ENCODE results near the gene PFKFB2. TPM values are rescaled to one million over a fixed set of nuclear protein-coding genes. Genes with fewer than 3 reads are reported as not detected.

Gene PFKFB2
- 5.1 TPM for total RNA-seq

GRCh38 chr1:207052911-207053769 is at the start of gene PFKFB2:
TSS of gene PFKFB2 (plus strand) at chr1:207053275. CDS start at chr1:207054718, 1,443 bp downstream.
- no peaks in the 10 kb centered on the region for H3K9me3 ChIP-seq (ENCODE audit: low read depth, low read length)
- peak within 1 kb of the TSS; percentile 66 for H3K4me3 ChIP-seq (ENCODE audit: low read length)
- peaks cover 51% of the 10 kb centered on the region for H3K4me1 ChIP-seq (ENCODE audit: insufficient read depth, low read length)
- no peaks in the 10 kb centered on the region for H3K27me3 ChIP-seq (ENCODE audit: insufficient read depth, low read length)

- no peaks in the 10 kb centered on the region for H3K9me3 ChIP-seq (ENCODE audit: low read depth, low read length)
- no peak overlapping the region for H3K4me3 ChIP-seq (ENCODE audit: low read length)
- no peaks in the 10 kb centered on the region for H3K27me3 ChIP-seq (ENCODE audit: insufficient read depth, low read length)
- H3K4me1 ChIP-seq (ENCODE audit: insufficient read depth, low read length) = no peaks in the 10 kb centered on the region
Measured at GRCh38 chr1:207004931-207005830, 47.9 kb upstream of the PFKFB2 start.

DNA sequence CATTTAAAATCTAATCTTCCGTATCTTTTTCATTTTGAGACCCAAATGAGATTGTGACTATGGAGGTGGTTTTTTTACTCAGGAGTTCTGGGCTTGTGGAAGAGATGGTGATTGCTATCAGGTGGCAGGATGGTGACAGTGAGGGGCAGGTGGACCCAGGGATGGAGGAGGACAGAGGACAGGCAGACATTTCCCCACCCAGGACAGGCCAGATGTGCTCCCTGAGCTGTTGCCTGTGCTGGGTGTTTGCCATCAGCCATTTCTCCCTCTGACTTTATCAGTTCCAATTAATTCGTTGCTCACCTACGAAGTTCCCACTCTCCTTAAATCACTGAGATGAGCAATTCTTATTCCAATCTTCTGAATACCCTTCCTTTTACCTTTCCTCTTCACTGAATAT is 47.0 kb upstream of the PFKFB2 start:
- Histone ChIP-seq H3K4me1 (ENCODE audit: insufficient read depth, low read length) (no peaks in the 10 kb centered on the region), H3K4me3 (ENCODE audit: low read length) (no peak overlapping the region), H3K27me3 (ENCODE audit: insufficient read depth, low read length) (no peaks in the 10 kb centered on the region), H3K9me3 (ENCODE audit: low read depth, low read length) (no peaks in the 10 kb centered on the region)

- Histone ChIP-seq H3K4me3 (ENCODE audit: low read length) (no peak overlapping the region), H3K4me1 (ENCODE audit: insufficient read depth, low read length) (no peaks in the 10 kb centered on the region), H3K9me3 (ENCODE audit: low read depth, low read length) (no peaks in the 10 kb centered on the region), H3K27me3 (ENCODE audit: insufficient read depth, low read length) (no peaks in the 10 kb centered on the region)
Measured at GRCh38 chr1:207006914-207007313, 46.2 kb upstream of the PFKFB2 start.

- H3K4me3 ChIP-seq (ENCODE audit: low read length) = no peak overlapping the region
- H3K27me3 ChIP-seq (ENCODE audit: insufficient read depth, low read length) = no peaks in the 10 kb centered on the region
- no peaks in the 10 kb centered on the region for H3K4me1 ChIP-seq (ENCODE audit: insufficient read depth, low read length)
- H3K9me3 ChIP-seq (ENCODE audit: low read depth, low read length) = no peaks in the 10 kb centered on the region
Measured at GRCh38 chr1:207007352-207008033, 45.6 kb upstream of the PFKFB2 start.

DNA sequence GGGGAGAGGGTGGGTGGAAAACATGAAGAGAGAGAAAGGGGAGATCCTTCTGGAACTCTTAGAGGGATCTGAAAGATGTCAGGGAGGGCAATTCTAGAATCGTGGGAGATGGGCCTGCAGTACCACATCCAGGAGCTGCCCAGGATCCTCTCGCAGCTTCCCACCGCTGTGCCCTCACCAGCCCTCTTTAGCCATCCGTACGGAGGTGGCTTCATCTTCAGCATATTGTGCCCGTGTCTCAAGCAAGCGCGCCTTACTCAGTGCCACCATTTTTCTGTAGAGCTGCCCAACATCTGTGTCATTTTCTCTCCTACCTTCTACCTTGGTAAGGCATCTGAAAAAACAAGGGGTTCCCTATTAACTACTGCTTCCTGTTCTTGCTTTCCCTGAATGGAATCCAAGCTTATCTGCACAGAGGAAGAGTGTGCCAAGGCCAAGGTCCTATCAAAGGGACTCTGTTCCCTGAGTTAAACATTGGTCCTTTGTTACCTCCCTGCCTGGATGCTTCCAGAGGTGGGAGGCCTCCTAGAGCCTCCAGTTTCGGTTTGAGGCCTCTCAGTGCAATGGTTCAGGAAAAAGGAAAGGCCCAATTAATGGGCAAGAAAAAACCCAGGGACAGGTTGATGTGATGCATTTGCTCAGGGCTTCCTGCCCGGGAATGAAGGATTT is 43.8 kb upstream of the PFKFB2 start:
- H3K27me3 ChIP-seq (ENCODE audit: insufficient read depth, low read length) = no peaks in the 10 kb centered on the region
- H3K9me3 ChIP-seq (ENCODE audit: low read depth, low read length) = no peaks in the 10 kb centered on the region
- H3K4me1 ChIP-seq (ENCODE audit: insufficient read depth, low read length) = no peaks in the 10 kb centered on the region
- H3K4me3 ChIP-seq (ENCODE audit: low read length) = no peak overlapping the region

GRCh38 chr1:207009945-207010344 is 43.1 kb upstream of the PFKFB2 start:
- no peak overlapping the region for H3K4me3 ChIP-seq (ENCODE audit: low read length)
- H3K4me1 ChIP-seq (ENCODE audit: insufficient read depth, low read length) = no peaks in the 10 kb centered on the region
- H3K9me3 ChIP-seq (ENCODE audit: low read depth, low read length) = no peaks in the 10 kb centered on the region
- H3K27me3 ChIP-seq (ENCODE audit: insufficient read depth, low read length) = no peaks in the 10 kb centered on the region

- H3K27me3 ChIP-seq (ENCODE audit: insufficient read depth, low read length) = no peaks in the 10 kb centered on the region
- H3K4me1 ChIP-seq (ENCODE audit: insufficient read depth, low read length) = no peaks in the 10 kb centered on the region
- H3K9me3 ChIP-seq (ENCODE audit: low read depth, low read length) = no peaks in the 10 kb centered on the region
- no peak overlapping the region for H3K4me3 ChIP-seq (ENCODE audit: low read length)
Measured at GRCh38 chr1:207010726-207011125, 42.3 kb upstream of the PFKFB2 start.

DNA sequence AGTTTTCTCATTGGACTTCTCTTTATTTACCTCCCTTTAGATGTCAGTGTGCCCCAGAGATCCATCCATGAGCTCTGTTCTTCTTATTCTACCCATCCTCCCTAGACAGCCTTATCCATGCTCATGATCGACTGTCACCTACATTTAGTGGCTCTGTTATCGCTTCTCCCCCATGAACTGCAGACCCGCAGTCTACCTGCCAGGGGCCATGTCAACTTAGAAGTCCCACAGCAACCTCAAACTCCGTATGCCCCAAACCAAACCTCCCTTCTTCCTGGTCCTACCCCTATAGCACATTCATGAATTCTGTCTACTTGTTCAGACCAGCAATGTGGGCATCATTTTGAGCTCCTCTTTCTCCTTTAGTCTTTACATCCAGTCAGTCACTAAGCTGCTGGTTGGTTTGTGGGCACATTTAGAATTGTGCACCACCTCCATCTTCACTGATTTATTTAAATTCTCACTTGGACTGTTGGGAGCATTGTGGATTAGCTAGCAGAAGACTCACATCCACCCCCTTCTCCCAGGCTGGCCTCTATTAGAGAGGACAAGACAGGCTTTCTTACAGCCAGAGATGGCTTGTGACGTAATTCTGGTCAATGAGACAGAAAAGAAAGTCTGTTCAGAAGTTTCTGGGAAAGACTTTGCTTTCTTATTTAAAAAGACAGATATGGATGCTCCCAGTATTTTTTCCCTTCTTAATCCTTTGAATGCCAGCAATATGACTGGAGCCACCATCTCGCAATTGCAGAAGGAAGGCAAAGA is 39.6 kb upstream of the PFKFB2 start:
- Histone ChIP-seq H3K4me3 (ENCODE audit: low read length) (no peak overlapping the region), H3K4me1 (ENCODE audit: insufficient read depth, low read length) (no peaks in the 10 kb centered on the region), H3K27me3 (ENCODE audit: insufficient read depth, low read length) (no peaks in the 10 kb centered on the region), H3K9me3 (ENCODE audit: low read depth, low read length) (no peaks in the 10 kb centered on the region)

DNA sequence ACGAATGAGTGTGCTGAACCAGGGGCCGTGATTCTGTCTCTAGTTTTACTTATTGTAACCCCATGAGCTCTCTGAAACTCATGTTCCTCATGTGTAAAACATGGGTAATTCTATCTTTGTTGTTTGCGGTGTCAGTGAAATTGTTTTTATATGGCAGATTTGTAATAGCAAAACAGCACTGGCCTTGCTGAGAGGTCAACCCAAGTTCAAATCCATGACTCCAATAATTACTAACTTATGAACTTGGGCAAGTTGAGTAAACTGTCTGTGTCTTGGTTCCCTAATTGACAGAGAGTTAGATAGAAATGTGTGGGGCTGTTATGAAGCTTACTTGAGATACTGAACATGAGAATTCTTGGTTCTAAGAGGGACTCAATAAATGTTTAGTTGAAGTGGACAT is 38.3 kb upstream of the PFKFB2 start:
- Histone ChIP-seq H3K27me3 (ENCODE audit: insufficient read depth, low read length) (no peaks in the 10 kb centered on the region), H3K9me3 (ENCODE audit: low read depth, low read length) (no peaks in the 10 kb centered on the region), H3K4me3 (ENCODE audit: low read length) (no peak overlapping the region), H3K4me1 (ENCODE audit: insufficient read depth, low read length) (no peaks in the 10 kb centered on the region)

GRCh38 chr1:207015791-207016190 is 37.3 kb upstream of the PFKFB2 start:
- no peaks in the 10 kb centered on the region for H3K9me3 ChIP-seq (ENCODE audit: low read depth, low read length)
- H3K27me3 ChIP-seq (ENCODE audit: insufficient read depth, low read length) = no peaks in the 10 kb centered on the region
- H3K4me3 ChIP-seq (ENCODE audit: low read length) = no peak overlapping the region
- no peaks in the 10 kb centered on the region for H3K4me1 ChIP-seq (ENCODE audit: insufficient read depth, low read length)

DNA sequence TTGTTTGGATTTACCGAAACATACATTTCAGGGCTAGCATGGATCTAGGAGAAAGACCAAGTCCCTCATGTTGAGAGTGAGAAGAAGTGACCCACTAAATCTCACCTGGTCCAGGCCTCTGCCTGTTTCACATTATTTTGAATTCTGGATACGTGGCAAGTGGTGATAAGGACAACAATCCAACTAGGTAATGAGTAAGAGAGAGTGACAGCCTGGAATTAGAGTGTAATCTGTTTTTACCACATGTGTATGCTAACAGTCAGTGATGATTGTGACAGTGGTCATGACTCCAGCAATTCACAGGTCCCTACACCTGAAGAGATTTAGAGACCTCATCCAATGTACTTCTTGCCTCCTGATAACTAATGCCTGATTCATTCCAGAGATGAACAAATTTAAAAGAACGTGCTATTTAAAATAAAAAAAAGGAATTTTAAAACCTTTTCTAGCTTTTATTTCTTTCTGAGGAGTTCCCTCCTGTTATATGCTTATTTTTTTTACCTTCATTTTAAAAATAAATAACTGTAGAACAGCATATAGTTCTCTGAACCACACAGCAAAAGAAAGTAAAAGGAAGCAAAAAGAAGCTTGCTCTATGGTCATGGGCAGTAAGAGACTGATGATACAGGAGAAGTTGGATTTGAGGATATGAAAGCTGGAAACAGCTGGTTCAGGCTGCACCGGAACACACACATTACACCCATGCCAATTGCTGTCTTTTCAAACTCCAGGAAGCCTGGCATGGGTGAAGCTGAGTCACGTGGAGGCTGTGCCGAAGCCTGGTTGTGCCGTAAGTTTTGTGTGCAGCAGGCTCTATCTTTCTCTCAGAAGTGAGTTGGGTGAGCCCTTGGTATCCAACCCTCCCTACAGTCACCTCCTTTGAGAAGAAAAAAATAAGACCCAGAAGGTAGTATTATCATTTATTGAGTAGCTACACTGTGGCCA is 35.2 kb upstream of the PFKFB2 start:
- H3K4me3 ChIP-seq (ENCODE audit: low read length) = no peak overlapping the region
- no peaks in the 10 kb centered on the region for H3K9me3 ChIP-seq (ENCODE audit: low read depth, low read length)
- no peaks in the 10 kb centered on the region for H3K4me1 ChIP-seq (ENCODE audit: insufficient read depth, low read length)
- H3K27me3 ChIP-seq (ENCODE audit: insufficient read depth, low read length) = no peaks in the 10 kb centered on the region

DNA sequence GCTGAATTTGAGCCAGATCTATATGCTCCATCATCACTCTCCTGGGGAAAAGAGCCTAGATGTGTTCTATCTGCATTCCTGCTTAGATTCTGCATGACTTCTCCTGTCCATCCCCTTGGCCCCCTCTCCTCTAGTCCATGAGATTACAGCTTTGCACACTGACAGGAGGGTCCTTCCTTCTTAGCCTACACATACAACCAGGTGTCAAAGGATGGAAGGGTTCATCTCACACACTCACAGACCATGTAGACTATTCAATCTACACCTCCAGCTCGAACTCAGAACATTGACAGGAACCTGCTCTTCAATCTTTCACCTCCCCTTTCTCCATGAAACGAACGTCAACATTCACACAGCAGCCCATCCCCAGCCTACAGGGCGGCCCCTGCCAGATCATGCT is 34.4 kb upstream of the PFKFB2 start:
- no peaks in the 10 kb centered on the region for H3K9me3 ChIP-seq (ENCODE audit: low read depth, low read length)
- no peaks in the 10 kb centered on the region for H3K27me3 ChIP-seq (ENCODE audit: insufficient read depth, low read length)
- no peaks in the 10 kb centered on the region for H3K4me1 ChIP-seq (ENCODE audit: insufficient read depth, low read length)
- H3K4me3 ChIP-seq (ENCODE audit: low read length) = no peak overlapping the region

Data from mononuclear cell (primary cell).